HFF-Myc (cell line): ENCODE results near the gene TSPOAP1.
"Not testable (repeated sequence)": the region's sequence is repeated elsewhere in the genome, so short reads cannot be mapped to it uniquely, and the experiment has no call there.

ENCODE experiments used
- DNase-seq: peaks from one replicate; pipeline ENCODE4 v3.0.0-alpha.2; 2011; ENCODE audit warnings: low read depth; ENCODE audit errors: extremely low read depth
- H3K4me3 ChIP-seq: replicated peaks from 2 replicates; pipeline ENCODE4 v1.5.1; 2011; ENCODE audit warnings: low read depth, mild to moderate bottlenecking, control low read depth, low read length
- CTCF ChIP-seq: IDR thresholded peaks from 2 replicates; pipeline ENCODE4 v1.5.1; 2012; ENCODE audit warnings: mild to moderate bottlenecking, low read depth, low read length, control low read depth; ENCODE audit errors: missing control alignments

TSPOAP1 gene

GRCh38 chr17:58345500-58345899 is 16.9 kb upstream of the TSPOAP1 start:
- H3K4me3 ChIP-seq: no peak overlapping the region

GRCh38 chr17:58344791-58345157 is 16.2 kb upstream of the TSPOAP1 start:
- no peak for TF ChIP-seq CTCF
- no peak overlapping the region for H3K4me3 ChIP-seq
- no peak for DNase-seq

More at GRCh38 chr17:58345500-58345899, 16.9 kb upstream of the TSPOAP1 start:
- no peak for DNase-seq
- no peak for TF ChIP-seq CTCF

- no peak overlapping the region for H3K4me3 ChIP-seq
- DNase-seq: no peak
- TF ChIP-seq CTCF: no peak
Measured at GRCh38 chr17:58344047-58344790, 15.6 kb upstream of the TSPOAP1 start.

GRCh38 chr17:58343131-58343530 is 14.5 kb upstream of the TSPOAP1 start:
- H3K4me3 ChIP-seq: no peak overlapping the region
- no peak for TF ChIP-seq CTCF
- no peak for DNase-seq

GRCh38 chr17:58341861-58342475 is 13.4 kb upstream of the TSPOAP1 start:
- no peak for DNase-seq
- no peak overlapping the region for H3K4me3 ChIP-seq
- no peak for TF ChIP-seq CTCF

- not testable (repeated sequence) for H3K4me3 ChIP-seq, DNase-seq
Measured at GRCh38 chr17:58341136-58341860, 12.7 kb upstream of the TSPOAP1 start.

GRCh38 chr17:58340405-58340876 is 11.8 kb upstream of the TSPOAP1 start:
- DNase-seq: no peak
- no peak overlapping the region for H3K4me3 ChIP-seq
- TF ChIP-seq CTCF: no peak
